PC-3 (cell line): ENCODE data around the gene TCN2. TPM values are rescaled to one million over a fixed set of nuclear protein-coding genes. Genes with fewer than 3 reads are reported as not detected.
A peak's percentile ranks its signal among the peaks of the same experiment; 100 is the strongest.

Source experiments
- ATAC-seq: fragments of 200-7000 bp; cut with Tn5 transposase; 2 replicates; pipeline ENCODE4 v1.9.1; 2020; ENCODE audit warnings: mild to moderate bottlenecking, moderate library complexity
- BruUV-seq: library from RNA; stranded (reverse); fragments of 400-500 nt; replicated peaks from 2 replicates; lab custom pipeline; 2021; lab: Mats Ljungman, UMichigan
- CTCF ChIA-PET: fragments of 300-600 bp; sonication (Branson Sonifier 250); formaldehyde crosslinking; loops from one replicate; lab custom pipeline; 2022; ENCODE audit warnings: antibody characterized with exemption; lab: Charles Lee
- POLR2A ChIA-PET: fragments of 300-600 bp; sonication (Branson Sonifier 250); formaldehyde crosslinking; loops from one replicate; lab custom pipeline; 2022; ENCODE audit warnings: antibody characterized with exemption; ENCODE audit not compliant: unreplicated experiment; lab: Charles Lee
- DNase-seq: peaks from one replicate; pipeline ENCODE4 v3.0.0-alpha.2; 2015
- H2AFZ ChIP-seq: fragments of 300-600 bp; sonication (generic); 2 replicates; pipeline ENCODE4 v1.6.0; 2016; ENCODE audit warnings: antibody characterized with exemption, low read length
- H3F3A ChIP-seq: fragments of 300-600 bp; sonication (generic); one replicate; pipeline ENCODE4 v1.6.0; 2017; ENCODE audit warnings: antibody characterized with exemption, low read length, control low read depth, mild to moderate bottlenecking; ENCODE audit not compliant: unreplicated experiment
- H3K27ac ChIP-seq: fragments of 300-600 bp; sonication (generic); 2 replicates; pipeline ENCODE4 v1.5.1; 2016; ENCODE audit warnings: mild to moderate bottlenecking, low read length
- H3K27me3 ChIP-seq: fragments of 300-600 bp; sonication (generic); 2 replicates; pipeline ENCODE4 v1.6.1; 2016; ENCODE audit warnings: low read length, mixed read lengths
- H3K36me3 ChIP-seq: fragments of 300-600 bp; sonication (generic); 2 replicates; pipeline ENCODE4 v1.6.1; 2016; ENCODE audit warnings: low read depth, mixed run types, low read length, mixed read lengths
- H3K4me1 ChIP-seq: fragments of 300-600 bp; sonication (generic); 2 replicates; pipeline ENCODE4 v1.5.1; 2016; ENCODE audit warnings: low read length; ENCODE audit not compliant: insufficient read depth
- H3K4me2 ChIP-seq: fragments of 300-600 bp; sonication (generic); 2 replicates; pipeline ENCODE4 v1.6.0; 2016; ENCODE audit warnings: low read length
- H3K4me3 ChIP-seq: fragments of 300-600 bp; sonication (generic); 2 replicates; pipeline ENCODE4 v1.5.1; 2016; ENCODE audit warnings: mild to moderate bottlenecking, low read length, mixed read lengths
- H3K79me2 ChIP-seq: fragments of 300-600 bp; sonication (generic); 2 replicates; pipeline ENCODE4 v1.6.1; 2017; ENCODE audit warnings: low read length, mixed read lengths
- H3K9ac ChIP-seq: fragments of 300-600 bp; sonication (generic); 2 replicates; pipeline ENCODE4 v1.6.0; 2016; ENCODE audit warnings: mild to moderate bottlenecking, low read length
- H3K9me2 ChIP-seq: fragments of 300-600 bp; sonication (generic); replicated peaks from 2 replicates; pipeline ENCODE4 v1.6.1; 2016; ENCODE audit warnings: mixed run types, low read length, mixed read lengths
- H3K9me3 ChIP-seq: fragments of 300-600 bp; sonication (generic); 2 replicates; pipeline ENCODE4 v1.6.1; 2016; ENCODE audit warnings: low read length, mixed read lengths
- H4K20me1 ChIP-seq: fragments of 300-600 bp; sonication (generic); 2 replicates; pipeline ENCODE4 v1.6.1; 2016; ENCODE audit warnings: low read length, mixed read lengths
- EZH2 ChIP-seq: fragments of 300-600 bp; sonication (generic); IDR thresholded peaks from one replicate; pipeline ENCODE4 v1.6.1; 2017; ENCODE audit warnings: antibody characterized with exemption, mild to moderate bottlenecking, low read length; ENCODE audit not compliant: unreplicated experiment
- EZH2phosphoT487 ChIP-seq: fragments of 300-600 bp; sonication (generic); IDR thresholded peaks from 2 replicates; pipeline ENCODE4 v1.6.1; 2018; ENCODE audit warnings: mild to moderate bottlenecking, antibody characterized with exemption, low read length, borderline replicate concordance
- intact Hi-C: fragments of 100-400 bp; cut with micrococcal nuclease; formaldehyde crosslinking; loops from 2 replicates; pipeline ENCODE4 v1.9.0; 2023
- total RNA-seq: library from RNA; depleted of rRNA; stranded (reverse); fragments of >200 nt; gene quantifications from 2 replicates; pipeline ENCODE4 v1.2.3, GENCODE V29; 2014
- TF ChIP-seq, protein P1 (sequence below): fragments of 300-600 bp; sonication (generic); conservative IDR thresholded peaks from 2 replicates; pipeline ENCODE4 v1.5.1; 2017; ENCODE audit warnings: antibody characterized with exemption, low read depth, mild to moderate bottlenecking, low read length

The TCN2 gene
- total RNA-seq, 1 experiment from 2014 or later: 1.7 TPM

DNA sequence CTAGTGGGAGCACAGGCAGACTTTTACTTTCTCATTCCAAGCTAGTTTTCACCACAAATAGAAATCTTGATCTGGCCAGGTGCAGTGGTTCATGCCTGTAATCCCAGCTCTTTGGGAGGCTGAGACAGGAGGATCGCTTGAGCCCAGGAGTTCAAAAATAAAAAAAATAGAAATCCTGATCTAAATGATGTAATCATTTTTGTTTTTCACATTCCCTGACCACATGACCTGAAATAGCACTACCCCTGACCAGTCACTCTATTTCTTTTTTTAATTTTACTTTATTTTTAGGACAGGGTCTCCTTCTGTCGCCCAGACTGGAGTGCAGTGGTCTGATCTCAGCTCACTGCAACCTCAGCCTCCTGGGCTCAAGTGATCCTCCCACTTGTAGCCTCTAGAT is 2.3 kb upstream of the TCN2 start:
- no peaks in the 10 kb centered on the region for H3K79me2 ChIP-seq
- no peak overlapping the region for H3K4me2 ChIP-seq
- H3K4me3 ChIP-seq: no peak overlapping the region
- no peaks in the 10 kb centered on the region for H3K36me3 ChIP-seq
- H3F3A ChIP-seq: no peaks in the 10 kb centered on the region
- H2AFZ ChIP-seq: no peak overlapping the region
- DNase-seq (no peak), ATAC-seq (no peak)
- ChIA-PET POLR2A (no interaction called here), CTCF (no interaction called here)
- H3K9ac ChIP-seq: no peak overlapping the region
- H3K27me3 ChIP-seq: no peaks in the 10 kb centered on the region
- H3K9me2 ChIP-seq: no peaks in the 10 kb centered on the region
- no peaks in the 10 kb centered on the region for H3K9me3 ChIP-seq
- H3K4me1 ChIP-seq: peaks cover 32% of the 10 kb centered on the region
- no peaks in the 10 kb centered on the region for H4K20me1 ChIP-seq
- intact Hi-C loops: loop anchor here (10.0 kb wide), 1 partner anchor 160 kb away; no protein-coding TSS in a partner anchor
- no peak overlapping the region for H3K27ac ChIP-seq
- no TSS peak for BruUV-seq
- TF ChIP-seq, protein P1, sequence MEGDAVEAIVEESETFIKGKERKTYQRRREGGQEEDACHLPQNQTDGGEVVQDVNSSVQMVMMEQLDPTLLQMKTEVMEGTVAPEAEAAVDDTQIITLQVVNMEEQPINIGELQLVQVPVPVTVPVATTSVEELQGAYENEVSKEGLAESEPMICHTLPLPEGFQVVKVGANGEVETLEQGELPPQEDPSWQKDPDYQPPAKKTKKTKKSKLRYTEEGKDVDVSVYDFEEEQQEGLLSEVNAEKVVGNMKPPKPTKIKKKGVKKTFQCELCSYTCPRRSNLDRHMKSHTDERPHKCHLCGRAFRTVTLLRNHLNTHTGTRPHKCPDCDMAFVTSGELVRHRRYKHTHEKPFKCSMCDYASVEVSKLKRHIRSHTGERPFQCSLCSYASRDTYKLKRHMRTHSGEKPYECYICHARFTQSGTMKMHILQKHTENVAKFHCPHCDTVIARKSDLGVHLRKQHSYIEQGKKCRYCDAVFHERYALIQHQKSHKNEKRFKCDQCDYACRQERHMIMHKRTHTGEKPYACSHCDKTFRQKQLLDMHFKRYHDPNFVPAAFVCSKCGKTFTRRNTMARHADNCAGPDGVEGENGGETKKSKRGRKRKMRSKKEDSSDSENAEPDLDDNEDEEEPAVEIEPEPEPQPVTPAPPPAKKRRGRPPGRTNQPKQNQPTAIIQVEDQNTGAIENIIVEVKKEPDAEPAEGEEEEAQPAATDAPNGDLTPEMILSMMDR: no peak

DNA sequence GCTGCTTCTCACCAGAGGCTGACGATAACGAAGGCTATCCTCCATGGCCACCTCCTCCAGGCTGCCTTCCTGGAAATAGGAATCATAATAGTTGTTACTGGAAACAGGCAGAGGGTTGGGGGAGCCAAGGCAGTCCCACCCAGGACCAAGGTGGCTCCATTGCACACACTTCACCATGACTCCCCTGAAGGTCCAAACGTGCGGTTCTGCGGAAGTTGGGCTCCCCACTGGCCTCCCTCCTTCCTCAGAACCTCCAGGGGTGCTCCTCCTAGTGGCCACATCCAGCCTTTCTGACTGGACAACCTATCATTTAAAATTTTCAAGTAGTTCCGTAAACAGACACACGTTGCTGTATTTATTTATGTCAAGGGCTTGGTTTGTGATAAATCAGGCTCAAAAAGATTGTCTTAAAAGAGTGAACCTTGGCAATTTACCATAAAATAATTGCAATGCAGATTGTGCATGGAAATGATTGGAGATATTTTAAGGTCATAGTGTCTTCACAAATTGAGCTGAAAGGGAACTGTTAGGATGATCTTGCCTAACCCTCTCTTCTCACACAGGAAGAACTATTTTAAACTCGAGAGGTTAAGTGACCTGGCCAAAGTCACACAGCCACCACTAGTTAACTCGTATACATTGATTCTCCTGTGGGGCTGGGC is 1.4 kb upstream of the TCN2 start:
- H3K4me1 ChIP-seq: peaks cover 34% of the 10 kb centered on the region
- no peaks in the 10 kb centered on the region for H4K20me1 ChIP-seq
- POLR2A ChIA-PET: no interaction called here
- H3F3A ChIP-seq: no peaks in the 10 kb centered on the region
- intact Hi-C loops: loop anchor here (10.0 kb wide), 1 partner anchor 161 kb away; no protein-coding TSS in a partner anchor
- H3K27ac ChIP-seq: no peak overlapping the region
- H3K79me2 ChIP-seq: no peaks in the 10 kb centered on the region
- no peaks in the 10 kb centered on the region for H3K36me3 ChIP-seq
- BruUV-seq: no TSS peak
- ATAC-seq (peak; percentile 14; the same call in 1 of the 2 replicates), DNase-seq (peak; percentile 58)
- no peak overlapping the region for H3K9ac ChIP-seq
- CTCF ChIA-PET: no interaction called here
- no peaks in the 10 kb centered on the region for H3K9me2 ChIP-seq
- no peaks in the 10 kb centered on the region for H3K9me3 ChIP-seq
- peak overlapping the region; percentile 23; the same call in 1 of the 2 replicates for H3K4me3 ChIP-seq
- H3K27me3 ChIP-seq: no peaks in the 10 kb centered on the region
- H3K4me2 ChIP-seq: peak overlapping the region; percentile 48
- TF ChIP-seq, protein P1: peak; percentile 77
- no peak for TF ChIP-seq EZH2
- no peak for TF ChIP-seq EZH2phosphoT487
- peak overlapping the region; percentile 74 for H2AFZ ChIP-seq
